Coronary artery (tissue), 2 donors: ENCODE measurements around the gene PIP5KL1.

Experiments
- DNase-seq: peaks from one replicate; pipeline ENCODE4 v3.0.0-alpha.2; 2017; ENCODE audit warnings: low spot score
- H3K27ac ChIP-seq, 2 donors: fragments of 200-600 bp; sonication (generic); one replicate each; pipeline ENCODE4 v1.5.1; 2016 to 2019
- H3K4me3 ChIP-seq: fragments of 200-600 bp; sonication (generic); 2 replicates; pipeline ENCODE4 v1.5.1; 2016; ENCODE audit warnings: mild to moderate bottlenecking, moderate library complexity
- CTCF ChIP-seq: fragments of 200-600 bp; sonication (generic); IDR thresholded peaks from one replicate; pipeline ENCODE4 v1.5.1; 2019; ENCODE audit warnings: antibody characterized with exemption

The PIP5KL1 gene

GRCh38 chr9:127945942-127946341 lies 15.4 kb upstream of the PIP5KL1 start:
- Histone ChIP-seq H3K27ac (peak overlapping the region in 1 of 2 donors; percentile 32), H3K4me3 (no peak overlapping the region)
- no peak for TF ChIP-seq CTCF
- DNase-seq: no peak

- no peak for DNase-seq
- no peak for TF ChIP-seq CTCF
- Histone ChIP-seq H3K4me3 (no peak overlapping the region), H3K27ac (no peak overlapping the region)
These were observed 14.8 kb upstream of the PIP5KL1 start for GRCh38 chr9:127945338-127945737.

GRCh38 chr9:127944586-127945218 lies 14.1 kb upstream of the PIP5KL1 start:
- no peak for DNase-seq
- no peak for TF ChIP-seq CTCF
- H3K4me3 ChIP-seq: no peak overlapping the region
- no peak overlapping the region for H3K27ac ChIP-seq

GRCh38 chr9:127943731-127944144 lies 13.2 kb upstream of the PIP5KL1 start:
- TF ChIP-seq CTCF: peak; percentile 82
- no peak for DNase-seq
- H3K4me3 ChIP-seq: no peak overlapping the region
- peak overlapping the region in 1 of 2 donors; percentile 15 for H3K27ac ChIP-seq

- Histone ChIP-seq H3K4me3 (no peak overlapping the region), H3K27ac (peak overlapping the region in 1 of 2 donors; percentile 28)
- no peak for DNase-seq
- TF ChIP-seq CTCF: no peak
These were observed 12.6 kb upstream of the PIP5KL1 start for GRCh38 chr9:127943011-127943662.

- peak overlapping the region in 1 of 2 donors; percentile 28 for H3K27ac ChIP-seq
- peak; percentile 72 for TF ChIP-seq CTCF
- no peak overlapping the region for H3K4me3 ChIP-seq
- no peak for DNase-seq
These were observed 11.8 kb upstream of the PIP5KL1 start for GRCh38 chr9:127942216-127943010.
